ENCODE measurements around the gene TPRG1.

DNA sequence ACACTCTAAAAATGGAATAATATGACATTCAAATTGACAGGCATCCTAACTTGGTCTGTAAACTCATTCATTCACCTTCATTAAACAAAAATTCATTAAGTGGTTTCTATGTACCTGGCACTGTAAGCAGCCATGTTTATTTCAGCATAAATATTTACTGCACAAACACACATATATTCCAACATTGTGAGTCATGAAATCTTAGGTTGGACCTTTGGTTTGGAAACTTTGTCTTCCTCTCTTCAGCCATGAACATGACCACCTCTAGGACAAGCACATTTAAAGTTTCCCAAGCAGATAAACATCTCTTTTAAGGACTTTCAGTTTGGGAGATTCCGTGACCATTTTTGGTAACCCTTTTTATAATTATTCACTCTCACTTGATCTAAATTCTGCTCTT, 131.8 kb downstream of the TPRG1 start:
- TF ChIP-seq, protein P1, sequence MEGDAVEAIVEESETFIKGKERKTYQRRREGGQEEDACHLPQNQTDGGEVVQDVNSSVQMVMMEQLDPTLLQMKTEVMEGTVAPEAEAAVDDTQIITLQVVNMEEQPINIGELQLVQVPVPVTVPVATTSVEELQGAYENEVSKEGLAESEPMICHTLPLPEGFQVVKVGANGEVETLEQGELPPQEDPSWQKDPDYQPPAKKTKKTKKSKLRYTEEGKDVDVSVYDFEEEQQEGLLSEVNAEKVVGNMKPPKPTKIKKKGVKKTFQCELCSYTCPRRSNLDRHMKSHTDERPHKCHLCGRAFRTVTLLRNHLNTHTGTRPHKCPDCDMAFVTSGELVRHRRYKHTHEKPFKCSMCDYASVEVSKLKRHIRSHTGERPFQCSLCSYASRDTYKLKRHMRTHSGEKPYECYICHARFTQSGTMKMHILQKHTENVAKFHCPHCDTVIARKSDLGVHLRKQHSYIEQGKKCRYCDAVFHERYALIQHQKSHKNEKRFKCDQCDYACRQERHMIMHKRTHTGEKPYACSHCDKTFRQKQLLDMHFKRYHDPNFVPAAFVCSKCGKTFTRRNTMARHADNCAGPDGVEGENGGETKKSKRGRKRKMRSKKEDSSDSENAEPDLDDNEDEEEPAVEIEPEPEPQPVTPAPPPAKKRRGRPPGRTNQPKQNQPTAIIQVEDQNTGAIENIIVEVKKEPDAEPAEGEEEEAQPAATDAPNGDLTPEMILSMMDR (conservative IDR thresholded peaks at IDR 0.05; ENCODE audit: low read depth, low read length) = no peak
- TF ChIP-seq EZH2 (IDR thresholded peaks at IDR 0.05; ENCODE audit: borderline replicate concordance, low read depth, low read length, poor library complexity, severe bottlenecking) = no peak

All from A673 (cell line).